ENCODE data around the gene HPCAL1.

Gene HPCAL1

GRCh38 chr2:10393640-10393982 is 90.9 kb downstream of the HPCAL1 start:
- DNase-seq: no peak

GRCh38 chr2:10395893-10396292 is 93.2 kb downstream of the HPCAL1 start:
- DNase-seq: no peak

DNA sequence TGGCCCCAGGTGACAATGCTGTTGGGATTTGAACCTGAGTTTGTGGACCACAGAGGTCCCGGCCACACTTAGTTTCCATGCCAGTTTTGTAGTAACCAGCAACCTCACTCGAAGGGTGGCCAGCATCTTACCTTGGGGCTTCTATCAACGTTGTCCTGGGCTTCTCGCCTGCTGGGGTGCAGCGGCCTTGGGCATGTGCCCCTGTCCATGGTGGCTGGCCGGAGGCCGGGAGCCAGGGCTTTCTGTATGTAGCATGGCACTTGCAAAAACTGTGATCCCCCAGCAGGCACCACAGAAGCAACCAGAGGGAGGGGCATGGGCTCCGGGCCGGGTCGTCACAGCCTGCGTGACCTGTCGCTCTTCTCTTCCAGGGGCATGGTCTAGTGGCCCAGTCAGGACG is 93.8 kb downstream of the HPCAL1 start:
- no peak for DNase-seq

GRCh38 chr2:10397297-10397875 is 94.7 kb downstream of the HPCAL1 start:
- DNase-seq: no peak

DNA sequence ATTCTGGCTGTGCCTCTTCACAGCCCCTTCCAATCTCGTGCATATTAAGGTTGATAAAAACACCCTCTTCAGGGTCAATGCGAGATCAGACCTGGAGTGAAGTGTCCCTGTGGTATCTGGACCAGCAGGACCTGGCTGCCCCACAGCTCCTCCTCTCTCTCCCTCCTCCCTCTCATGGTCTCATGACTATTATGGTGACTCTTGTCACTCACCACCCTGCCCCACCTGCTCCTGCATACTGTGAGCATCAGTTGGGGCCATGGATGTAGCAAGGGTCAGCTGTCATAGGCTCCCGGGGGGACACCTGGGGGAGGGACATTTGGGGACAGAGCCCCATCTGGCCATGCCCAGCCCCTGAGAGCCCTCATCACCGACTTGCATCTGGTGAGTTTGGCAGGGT is 95.2 kb downstream of the HPCAL1 start:
- no peak for DNase-seq

DNA sequence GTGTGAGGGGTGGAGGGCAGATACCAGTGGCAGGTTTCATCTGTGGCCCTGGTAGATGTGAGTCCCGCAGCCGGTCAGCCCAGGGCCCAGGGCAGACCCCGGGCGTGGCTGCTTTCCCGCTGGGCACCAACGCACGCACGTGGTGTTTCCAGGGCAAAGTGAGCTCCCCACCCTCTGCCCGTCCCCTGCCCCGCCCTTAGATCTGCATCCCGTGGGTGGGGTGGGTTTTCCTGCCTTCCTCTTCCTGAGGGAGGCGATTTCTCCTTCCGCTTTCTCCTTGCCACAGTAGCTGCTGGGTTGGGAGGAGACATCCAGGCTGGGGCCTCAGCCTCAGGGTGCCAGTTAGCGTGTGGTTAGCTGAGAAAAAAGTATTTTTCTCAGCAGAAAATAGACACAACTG is 95.8 kb downstream of the HPCAL1 start:
- DNase-seq: no peak

GRCh38 chr2:10399358-10399757 is 96.7 kb downstream of the HPCAL1 start:
- no peak for DNase-seq

DNA sequence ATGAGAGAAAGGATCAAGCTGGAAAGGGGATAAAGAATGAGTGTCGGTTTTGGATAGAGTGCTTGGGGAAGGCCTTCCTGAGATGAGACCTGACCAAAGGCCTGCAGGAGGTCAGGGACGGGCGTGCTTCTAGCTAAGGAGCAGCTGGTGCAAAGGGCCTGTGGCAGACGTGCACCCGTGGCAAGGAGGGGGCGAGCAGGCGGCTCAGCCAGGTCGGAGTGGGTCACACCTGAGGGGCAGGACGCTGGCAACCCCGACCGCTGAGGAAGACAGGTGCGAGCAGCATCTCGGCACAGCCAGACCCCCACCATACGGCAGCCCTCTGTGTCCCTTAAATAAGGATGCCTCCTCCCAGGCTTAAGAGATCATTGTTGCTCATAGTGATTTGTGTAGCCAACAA is 97.3 kb downstream of the HPCAL1 start:
- no peak for DNase-seq

- peak; percentile 55 to 59 for DNase-seq
Observed at GRCh38 chr2:10400568-10400977, 97.9 kb downstream of the HPCAL1 start.

DNA sequence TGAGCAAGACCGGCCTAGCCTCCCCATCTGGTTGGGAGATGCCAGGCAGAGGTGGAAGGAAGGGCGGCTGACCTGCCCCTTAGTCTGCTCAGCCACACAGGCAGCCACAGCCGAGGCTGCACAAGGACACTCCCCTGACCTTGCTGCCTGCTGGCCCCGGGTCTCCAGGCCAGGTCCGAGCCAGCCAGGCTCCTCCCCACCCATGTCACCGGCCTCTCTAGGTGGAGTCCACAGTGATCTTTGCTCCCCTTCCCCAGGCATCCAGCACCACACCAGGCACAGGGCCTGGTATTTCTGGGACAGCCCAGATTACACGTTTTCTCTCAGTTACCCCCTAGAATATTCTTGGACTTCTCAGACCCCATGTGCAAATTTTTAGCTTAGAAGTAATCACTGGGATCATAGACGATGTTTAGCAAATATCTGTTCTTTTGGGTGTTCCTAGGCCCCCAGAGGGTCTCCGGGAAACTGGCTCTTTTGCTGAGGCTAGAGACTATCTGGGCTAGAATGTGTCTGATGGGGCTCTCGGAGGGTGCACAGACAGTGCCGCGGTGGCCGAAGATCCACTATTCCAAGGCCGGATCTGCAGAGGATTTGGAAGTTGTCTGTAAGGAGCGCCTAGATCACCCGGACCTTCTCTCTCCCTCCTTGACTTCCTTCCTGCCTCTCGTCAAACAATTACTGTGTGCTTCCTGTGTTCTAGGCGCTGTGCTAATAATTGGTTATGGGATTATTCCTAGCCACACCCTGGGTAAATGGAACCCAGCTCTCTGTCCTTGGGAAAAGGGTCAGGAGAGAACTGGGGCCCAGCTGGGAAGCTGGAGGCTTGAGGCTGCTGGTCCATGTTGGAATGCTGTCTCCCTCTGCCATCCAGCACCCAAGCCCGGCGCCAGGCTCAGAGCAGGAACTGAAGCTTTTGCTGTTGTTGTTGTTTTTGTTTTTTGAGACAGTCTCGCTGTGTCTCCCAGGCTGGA is 98.6 kb downstream of the HPCAL1 start:
- no peak for DNase-seq

DNA sequence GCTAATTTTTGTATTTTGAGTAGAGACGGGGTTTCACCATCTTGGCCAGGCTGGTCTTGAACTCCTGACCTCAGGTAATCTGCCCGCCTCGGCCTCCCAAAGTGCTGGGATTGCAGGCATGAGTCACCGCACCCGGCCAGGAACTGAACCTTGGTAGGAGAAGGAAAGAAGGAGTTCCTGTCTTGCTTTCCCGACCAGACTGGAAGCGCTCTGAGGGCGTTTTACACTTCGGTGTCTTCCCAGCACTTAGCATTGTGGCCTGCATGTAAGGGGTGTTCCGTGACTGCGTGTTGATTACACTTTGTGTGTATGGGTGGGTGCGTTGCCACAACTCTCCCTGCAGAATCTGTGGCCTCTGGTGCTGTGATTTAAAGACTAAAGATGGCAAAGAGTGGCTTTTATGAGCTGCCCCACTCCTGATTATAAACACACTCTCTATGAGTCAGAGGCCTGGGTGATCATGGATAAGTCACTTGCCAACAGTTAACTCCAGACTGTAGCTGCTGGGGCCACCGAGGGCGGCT is 99.4 kb downstream of the HPCAL1 start:
- no peak for DNase-seq

DNA sequence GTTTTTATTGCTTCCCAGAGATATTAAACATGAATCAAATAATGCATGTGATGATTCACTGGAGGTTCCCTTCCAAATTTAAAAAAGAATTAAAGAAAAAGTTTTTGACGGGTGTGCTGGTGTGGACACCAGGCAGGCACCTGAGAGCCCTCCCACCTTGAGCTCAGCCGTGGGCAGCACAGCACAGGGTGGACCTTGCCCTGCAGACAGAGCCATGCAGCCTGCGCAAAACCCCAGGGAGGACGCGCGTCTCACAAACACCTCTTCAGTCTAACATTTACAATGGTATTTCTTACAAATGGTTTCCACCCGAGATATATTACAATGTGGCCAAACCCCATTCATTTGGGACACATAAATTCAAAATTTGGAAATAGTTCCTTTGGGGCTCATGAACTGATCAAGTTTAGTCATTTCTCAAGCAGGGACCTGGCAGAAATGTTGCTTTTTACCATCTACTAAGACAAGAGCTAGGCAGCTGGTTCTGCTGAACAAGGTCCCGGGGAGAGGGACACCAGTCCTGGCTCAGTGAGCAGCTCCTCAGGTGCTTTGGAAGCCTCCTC is 100.0 kb downstream of the HPCAL1 start:
- no peak for DNase-seq

GRCh38 chr2:10404324-10405143 is 101.8 kb downstream of the HPCAL1 start:
- no peak for DNase-seq

DNA sequence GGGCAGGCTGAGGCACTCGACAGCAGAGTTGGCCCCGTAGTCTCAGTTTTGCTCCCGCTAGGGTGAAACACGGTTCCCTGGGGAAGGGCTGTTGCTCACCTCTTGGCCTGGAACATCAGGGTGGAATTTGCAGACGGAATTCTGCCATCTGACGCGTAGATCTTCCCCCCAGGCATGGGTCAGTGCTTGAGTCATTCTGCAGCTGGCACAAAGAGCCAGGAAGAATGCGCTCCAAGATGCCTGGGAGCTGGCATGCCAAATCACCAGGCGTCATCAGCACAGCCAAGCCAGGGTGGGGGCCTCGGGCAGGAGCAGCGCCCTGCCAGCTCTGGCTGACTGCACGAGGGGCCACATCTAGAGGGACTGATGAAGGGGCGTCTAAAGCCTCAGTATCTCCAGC is 102.7 kb downstream of the HPCAL1 start:
- DNase-seq: no peak

GRCh38 chr2:10406016-10406415 is 103.3 kb downstream of the HPCAL1 start:
- no peak for DNase-seq

DNA sequence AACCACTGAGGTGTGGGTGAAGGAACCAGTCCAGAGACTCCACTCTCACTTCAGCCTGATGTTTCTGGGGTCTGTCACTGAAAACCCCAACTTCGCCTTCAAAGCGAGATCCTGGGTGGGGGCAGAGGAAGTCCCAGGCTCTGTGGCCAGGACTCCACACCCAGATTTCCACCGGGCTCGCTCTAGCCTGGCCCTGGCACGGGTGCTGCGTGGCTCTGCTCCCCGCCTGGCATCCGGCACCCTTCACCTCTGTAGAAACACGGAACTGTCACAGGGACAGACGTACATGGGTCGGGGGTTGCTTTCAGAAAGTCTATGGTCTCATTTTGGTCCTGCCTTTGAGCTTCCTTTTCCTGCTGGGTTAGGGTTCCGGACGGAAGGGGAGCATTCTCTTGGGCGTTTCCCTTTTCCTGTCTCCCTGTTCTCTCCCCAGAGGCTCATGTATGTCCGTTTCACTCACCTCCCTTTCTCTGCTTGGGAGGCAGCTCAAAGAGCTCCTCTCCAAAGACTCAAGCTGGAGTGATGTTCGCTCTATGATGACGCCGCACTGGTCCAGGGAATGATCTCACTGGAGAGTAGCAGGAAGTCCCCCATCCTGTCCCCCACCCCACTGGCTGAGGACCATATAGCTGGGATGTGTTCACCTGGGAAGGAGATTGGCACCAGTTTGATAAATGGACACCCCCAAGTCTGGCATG is 103.9 kb downstream of the HPCAL1 start:
- DNase-seq: no peak

GRCh38 chr2:10407432-10407831 is 104.7 kb downstream of the HPCAL1 start:
- DNase-seq: peak in 1 of 2 experiments; percentile 31

- DNase-seq: peak; percentile 94
Observed at GRCh38 chr2:10407841-10408648, 105.3 kb downstream of the HPCAL1 start.

DNA sequence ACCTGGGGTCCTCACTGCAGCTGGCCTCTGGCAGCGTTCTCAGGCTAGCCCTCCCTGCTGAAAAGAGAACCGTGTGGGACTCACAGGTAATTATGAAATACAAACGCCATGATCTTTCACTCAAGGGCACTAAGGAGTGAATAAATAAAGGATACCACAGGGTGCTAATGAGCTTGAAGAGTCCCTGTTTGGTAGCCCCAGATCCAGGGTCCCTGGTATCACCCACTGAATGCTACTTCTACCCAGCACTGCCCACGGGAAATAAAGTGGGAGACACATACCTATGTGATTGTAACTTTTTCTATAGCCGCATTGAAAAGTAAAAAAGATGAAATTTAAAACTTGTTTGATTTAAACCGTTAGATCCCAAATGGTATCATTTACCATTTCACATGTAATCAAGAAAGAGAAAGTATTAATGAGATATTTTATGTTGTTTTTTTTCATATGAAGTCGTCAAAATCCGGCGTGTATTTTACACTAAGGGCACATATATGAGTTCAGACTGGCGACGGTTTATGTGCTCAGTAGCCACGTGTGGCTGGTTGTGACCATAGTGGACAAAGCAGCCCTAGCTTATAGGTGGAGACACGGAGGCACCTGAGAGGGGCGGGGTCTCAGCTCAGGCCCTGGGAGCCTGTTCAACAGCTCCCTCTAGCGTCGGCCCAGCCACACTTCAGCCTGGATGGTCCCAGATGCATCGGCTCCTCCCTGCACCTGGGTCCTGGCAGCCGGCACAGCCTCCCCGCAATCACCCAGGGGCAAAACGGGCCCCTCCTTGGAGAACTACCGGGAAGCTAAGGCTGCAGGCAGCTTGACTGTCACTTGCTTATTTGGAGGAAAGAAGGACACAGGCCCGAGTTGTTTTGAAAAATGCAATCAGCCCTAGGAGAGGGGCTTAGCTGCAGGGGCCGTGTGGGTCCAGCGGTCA is 106.2 kb downstream of the HPCAL1 start:
- peak; percentile 62 to 76 for DNase-seq
